ENCODE measurements around the gene ROR1. TPM values are rescaled to one million over a fixed set of nuclear protein-coding genes. Genes with fewer than 3 reads are reported as not detected.

The ROR1 gene
- total RNA-seq, 1 experiment from 2014 or later = 2.7 TPM

DNA sequence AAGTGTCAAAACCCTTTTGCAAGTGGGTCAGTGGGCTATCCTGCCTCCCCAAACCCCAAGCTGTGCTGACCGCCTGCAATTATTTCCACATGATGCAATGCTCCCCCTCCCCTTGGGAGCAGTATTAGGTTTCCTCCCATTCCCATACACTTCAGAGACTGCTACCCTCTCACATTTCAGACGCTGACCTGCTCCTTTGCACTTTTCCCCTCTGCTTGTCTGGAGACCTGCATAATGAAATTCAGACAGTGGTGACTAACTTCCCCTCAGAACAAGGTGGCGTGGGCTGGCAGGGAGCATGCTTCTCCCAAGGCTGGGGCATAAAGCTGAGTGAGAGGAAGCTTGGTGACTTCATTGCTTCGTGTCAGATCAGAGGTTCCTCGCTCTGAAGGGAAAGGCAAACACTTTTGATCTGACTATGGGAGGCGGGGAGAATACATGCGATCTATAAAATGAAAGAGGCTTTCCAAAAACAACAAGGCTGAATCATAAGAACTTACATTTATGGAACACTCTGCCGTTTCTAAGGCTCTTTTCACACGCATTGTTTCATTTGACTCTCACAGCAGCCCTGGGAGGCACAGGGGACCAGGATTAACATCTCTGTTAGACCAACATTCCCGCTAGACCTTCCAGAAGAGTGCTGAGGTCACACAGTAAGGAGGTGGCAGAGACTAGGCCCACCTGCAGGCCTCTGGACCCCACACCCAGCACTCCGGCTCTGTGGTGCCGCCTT, 27.5 kb upstream of the ROR1 start:
- ChIA-PET POLR2A (no interaction called here), RAD21 (ENCODE audit: low non-redundant PET in 1 of 2, low total read pairs in 2 of 2, uncharacterized antibody in 2 of 2, unreplicated experiment in 2 of 2) (no interaction called here), CTCF (no interaction called here)
- no peak for ATAC-seq
- no peak for DNase-seq (ENCODE audit: low read depth, low spot score)
- H3K27me3 ChIP-seq (ENCODE audit: insufficient read depth, low read length) = no peaks in the 10 kb centered on the region
- H2AFZ ChIP-seq (ENCODE audit: low read depth, low read length, poor library complexity, severe bottlenecking) = no peak overlapping the region
- no peak overlapping the region for H3K4me2 ChIP-seq (ENCODE audit: low read length)
- no peak overlapping the region for H3K27ac ChIP-seq (ENCODE audit: low read depth, low read length)
- no peaks in the 10 kb centered on the region for H3K79me2 ChIP-seq (ENCODE audit: insufficient read depth, low read length)
- H3K4me1 ChIP-seq (ENCODE audit: control insufficient read depth in 1 of 2, insufficient read depth in 2 of 2, low read length in 2 of 2) = no peaks in the 10 kb centered on the region
- no peaks in the 10 kb centered on the region for H3K9me3 ChIP-seq (ENCODE audit: control insufficient read depth in 1 of 2, insufficient read depth in 1 of 2, low read depth in 1 of 2, low read length in 2 of 2)
- no peak for TF ChIP-seq YY1 (IDR thresholded peaks at IDR 0.05; ENCODE audit: extremely low read depth, insufficient replicate concordance, low read depth, low read length)
- TF ChIP-seq, protein P1, sequence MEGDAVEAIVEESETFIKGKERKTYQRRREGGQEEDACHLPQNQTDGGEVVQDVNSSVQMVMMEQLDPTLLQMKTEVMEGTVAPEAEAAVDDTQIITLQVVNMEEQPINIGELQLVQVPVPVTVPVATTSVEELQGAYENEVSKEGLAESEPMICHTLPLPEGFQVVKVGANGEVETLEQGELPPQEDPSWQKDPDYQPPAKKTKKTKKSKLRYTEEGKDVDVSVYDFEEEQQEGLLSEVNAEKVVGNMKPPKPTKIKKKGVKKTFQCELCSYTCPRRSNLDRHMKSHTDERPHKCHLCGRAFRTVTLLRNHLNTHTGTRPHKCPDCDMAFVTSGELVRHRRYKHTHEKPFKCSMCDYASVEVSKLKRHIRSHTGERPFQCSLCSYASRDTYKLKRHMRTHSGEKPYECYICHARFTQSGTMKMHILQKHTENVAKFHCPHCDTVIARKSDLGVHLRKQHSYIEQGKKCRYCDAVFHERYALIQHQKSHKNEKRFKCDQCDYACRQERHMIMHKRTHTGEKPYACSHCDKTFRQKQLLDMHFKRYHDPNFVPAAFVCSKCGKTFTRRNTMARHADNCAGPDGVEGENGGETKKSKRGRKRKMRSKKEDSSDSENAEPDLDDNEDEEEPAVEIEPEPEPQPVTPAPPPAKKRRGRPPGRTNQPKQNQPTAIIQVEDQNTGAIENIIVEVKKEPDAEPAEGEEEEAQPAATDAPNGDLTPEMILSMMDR (IDR thresholded peaks at IDR 0.05 in 2 of 3, conservative IDR thresholded peaks at IDR 0.05 in 1 of 3; ENCODE audit: borderline replicate concordance in 1 of 3, insufficient read depth in 1 of 3, low read depth in 2 of 3, low read length in 2 of 3) = no peak
- TF ChIP-seq EZH2phosphoT487 (IDR thresholded peaks at IDR 0.05; ENCODE audit: borderline replicate concordance) = no peak
- no peak for TF ChIP-seq SP1 (IDR thresholded peaks at IDR 0.05; ENCODE audit: low read depth)
- no peak for TF ChIP-seq FOSL1 (IDR thresholded peaks at IDR 0.05; ENCODE audit: low read depth)
- no peak for TF ChIP-seq CBX3 (IDR thresholded peaks at IDR 0.05; ENCODE audit: low read depth)
- TF ChIP-seq, protein P2, sequence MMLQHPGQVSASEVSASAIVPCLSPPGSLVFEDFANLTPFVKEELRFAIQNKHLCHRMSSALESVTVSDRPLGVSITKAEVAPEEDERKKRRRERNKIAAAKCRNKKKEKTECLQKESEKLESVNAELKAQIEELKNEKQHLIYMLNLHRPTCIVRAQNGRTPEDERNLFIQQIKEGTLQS (IDR thresholded peaks at IDR 0.05) = no peak
- TF ChIP-seq, protein P3, sequence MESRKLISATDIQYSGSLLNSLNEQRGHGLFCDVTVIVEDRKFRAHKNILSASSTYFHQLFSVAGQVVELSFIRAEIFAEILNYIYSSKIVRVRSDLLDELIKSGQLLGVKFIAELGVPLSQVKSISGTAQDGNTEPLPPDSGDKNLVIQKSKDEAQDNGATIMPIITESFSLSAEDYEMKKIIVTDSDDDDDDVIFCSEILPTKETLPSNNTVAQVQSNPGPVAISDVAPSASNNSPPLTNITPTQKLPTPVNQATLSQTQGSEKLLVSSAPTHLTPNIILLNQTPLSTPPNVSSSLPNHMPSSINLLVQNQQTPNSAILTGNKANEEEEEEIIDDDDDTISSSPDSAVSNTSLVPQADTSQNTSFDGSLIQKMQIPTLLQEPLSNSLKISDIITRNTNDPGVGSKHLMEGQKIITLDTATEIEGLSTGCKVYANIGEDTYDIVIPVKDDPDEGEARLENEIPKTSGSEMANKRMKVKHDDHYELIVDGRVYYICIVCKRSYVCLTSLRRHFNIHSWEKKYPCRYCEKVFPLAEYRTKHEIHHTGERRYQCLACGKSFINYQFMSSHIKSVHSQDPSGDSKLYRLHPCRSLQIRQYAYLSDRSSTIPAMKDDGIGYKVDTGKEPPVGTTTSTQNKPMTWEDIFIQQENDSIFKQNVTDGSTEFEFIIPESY (IDR thresholded peaks at IDR 0.05; ENCODE audit: extremely low read depth, insufficient replicate concordance, low read length) = no peak
- TF ChIP-seq EGR1 (IDR thresholded peaks at IDR 0.05; ENCODE audit: low read depth) = no peak
- no peak for TF ChIP-seq EZH2 (IDR thresholded peaks at IDR 0.05)
- no peak for TF ChIP-seq SRF (IDR thresholded peaks at IDR 0.05; ENCODE audit: low read depth)
- no peak for TF ChIP-seq ZNF274 (IDR thresholded peaks at IDR 0.05; ENCODE audit: low read depth, low read length)
- no peak overlapping the region for H3K4me3 ChIP-seq (replicated peaks in 1 of 2; ENCODE audit: low read depth in 1 of 2, low read length in 2 of 2)
- intact Hi-C loops (cut with micrococcal nuclease) = no loop called here
- no peaks in the 10 kb centered on the region for H3K9me2 ChIP-seq (ENCODE audit: insufficient read depth)
- H3K36me3 ChIP-seq (ENCODE audit: control insufficient read depth in 1 of 2, insufficient read depth in 2 of 2, low read length in 2 of 2) = no peaks in the 10 kb centered on the region
- no peaks in the 10 kb centered on the region for H4K20me1 ChIP-seq (ENCODE audit: insufficient read depth)
- H3K9ac ChIP-seq (ENCODE audit: low read length) = no peak overlapping the region
- BruUV-seq (replicated peaks) = no TSS peak

Measured in HCT116 (cell line).